Hepatocyte (in vitro differentiated cells): ENCODE results near the gene LCN12. TPM values are rescaled to one million over a fixed set of nuclear protein-coding genes. Genes with fewer than 3 reads are reported as not detected.

Experiments used
- DNase-seq: peaks from one replicate; pipeline ENCODE4 v3.0.0-alpha.2; 2016; ENCODE audit warnings: low spot score
- H2AFZ ChIP-seq: fragments of 200-600 bp; sonication (generic); 2 replicates; pipeline ENCODE4 v1.6.0; 2016; ENCODE audit warnings: antibody characterized with exemption, mild to moderate bottlenecking
- H3K27ac ChIP-seq: fragments of 200-600 bp; sonication (generic); 2 replicates; pipeline ENCODE4 v1.5.1; 2016; ENCODE audit warnings: mild to moderate bottlenecking
- H3K27me3 ChIP-seq: fragments of 200-600 bp; sonication (generic); 2 replicates; pipeline ENCODE4 v1.6.1; 2016
- H3K36me3 ChIP-seq: fragments of 200-600 bp; sonication (generic); replicated peaks from 2 replicates; pipeline ENCODE4 v1.5.1; 2016; ENCODE audit warnings: low read depth; ENCODE audit not compliant: insufficient read depth
- H3K4me1 ChIP-seq: fragments of 200-600 bp; sonication (generic); 2 replicates; pipeline ENCODE4 v1.5.1; 2016; ENCODE audit warnings: mild to moderate bottlenecking, moderate library complexity; ENCODE audit not compliant: insufficient read depth
- H3K4me2 ChIP-seq: fragments of 200-600 bp; sonication (generic); 2 replicates; pipeline ENCODE4 v1.6.0; 2016
- H3K4me3 ChIP-seq: fragments of 200-600 bp; sonication (generic); 2 replicates; pipeline ENCODE4 v1.5.1; 2016; ENCODE audit warnings: mild to moderate bottlenecking
- H3K79me2 ChIP-seq: fragments of 200-600 bp; sonication (generic); 2 replicates; pipeline ENCODE4 v1.6.0; 2017; ENCODE audit warnings: mild to moderate bottlenecking
- H3K9me2 ChIP-seq: fragments of 200-600 bp; sonication (generic); replicated peaks from 2 replicates; pipeline ENCODE4 v1.6.0; 2017; ENCODE audit warnings: mild to moderate bottlenecking; ENCODE audit not compliant: insufficient read depth
- H3K9me3 ChIP-seq: fragments of 200-600 bp; sonication (generic); 2 replicates; pipeline ENCODE4 v1.5.1; 2016; ENCODE audit warnings: low read depth, mild to moderate bottlenecking
- H4K20me1 ChIP-seq: fragments of 200-600 bp; sonication (generic); 2 replicates; pipeline ENCODE4 v1.6.0; 2016; ENCODE audit warnings: mild to moderate bottlenecking; ENCODE audit not compliant: insufficient read depth, poor library complexity, severe bottlenecking
- CTCF ChIP-seq: fragments of 200-600 bp; sonication (generic); IDR thresholded peaks from 2 replicates; pipeline ENCODE4 v1.5.1; 2016; ENCODE audit warnings: antibody characterized with exemption, mild to moderate bottlenecking; ENCODE audit not compliant: poor library complexity
- EZH2 ChIP-seq: fragments of 200-600 bp; sonication (generic); IDR thresholded peaks from 2 replicates; pipeline ENCODE4 v1.6.1; 2016; ENCODE audit warnings: antibody characterized with exemption, mild to moderate bottlenecking, borderline replicate concordance
- EZH2phosphoT487 ChIP-seq: fragments of 200-600 bp; sonication (generic); IDR thresholded peaks from one replicate; pipeline ENCODE4 v1.6.1; 2018; ENCODE audit warnings: antibody characterized with exemption, mild to moderate bottlenecking, low read depth, moderate library complexity; ENCODE audit not compliant: unreplicated experiment, severe bottlenecking
- WGBS: methylation state at CpG from one replicate; pipeline ENCODE4 v1.1.6; 2016; ENCODE audit warnings: low lambda C conversion rate; ENCODE audit errors: missing lambda C conversion rate; 5-methylcytosine and 5-hydroxymethylcytosine counted together
- polyA plus RNA-seq: library from polyadenylated mRNA; unstranded; fragments of >200 nt; fragmentation: Nextera tagmentation; extraction: Ambion mirVana; gene quantifications from 2 replicates; pipeline ENCODE4 v1.2.1, GENCODE V29; 2016
- total RNA-seq: library from RNA; depleted of rRNA; stranded (reverse); fragments of >200 nt; gene quantifications from 2 replicates; pipeline ENCODE4 v1.2.3, GENCODE V29; 2014

The LCN12 gene
- total and polyA plus RNA-seq, 2 experiments from 2014 or later: 4.1 to 27.4 TPM

DNA sequence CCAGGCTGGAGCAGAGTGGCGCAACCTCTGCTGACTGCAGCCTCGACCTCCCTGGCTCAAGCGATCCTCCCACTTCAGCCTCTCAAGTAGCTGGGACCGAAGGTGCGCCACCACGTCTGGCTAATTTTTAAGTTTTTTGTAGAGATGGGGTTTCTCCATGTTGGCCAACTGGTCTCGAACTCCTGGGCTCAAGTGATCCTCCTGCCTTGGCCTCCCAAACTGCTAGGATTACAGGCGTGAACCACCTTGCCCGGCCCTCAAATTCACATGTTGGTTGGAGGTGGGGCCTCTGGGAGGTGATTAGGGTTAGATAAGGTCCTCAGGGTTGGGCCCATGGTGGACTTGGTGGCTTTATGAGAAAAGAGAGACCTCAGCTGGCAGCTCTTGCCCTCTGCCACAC lies 10.1 kb downstream of the LCN12 start:
- Histone ChIP-seq H4K20me1 (no peaks in the 10 kb centered on the region), H3K27me3 (no peaks in the 10 kb centered on the region), H3K4me3 (no peak overlapping the region), H3K9me2 (no peaks in the 10 kb centered on the region), H2AFZ (no peak overlapping the region), H3K4me2 (no peak overlapping the region), H3K79me2 (no peaks in the 10 kb centered on the region), H3K4me1 (no peaks in the 10 kb centered on the region), H3K36me3 (no peaks in the 10 kb centered on the region), H3K9me3 (no peaks in the 10 kb centered on the region), H3K27ac (no peak overlapping the region)
- WGBS: 95% methylated on average over 9 of the region's 9 CpGs
- TF ChIP-seq CTCF (no peak), EZH2phosphoT487 (no peak), EZH2 (no peak)
- no peak for DNase-seq

GRCh38 chr9:136962701-136963248 lies 10.7 kb downstream of the LCN12 start:
- Histone ChIP-seq H4K20me1 (no peaks in the 10 kb centered on the region), H3K79me2 (no peaks in the 10 kb centered on the region), H3K9me3 (no peaks in the 10 kb centered on the region), H3K27me3 (no peaks in the 10 kb centered on the region), H3K36me3 (no peaks in the 10 kb centered on the region), H2AFZ (no peak overlapping the region), H3K4me1 (no peaks in the 10 kb centered on the region), H3K27ac (no peak overlapping the region), H3K9me2 (no peaks in the 10 kb centered on the region), H3K4me3 (no peak overlapping the region), H3K4me2 (no peak overlapping the region)
- WGBS: 84% methylated on average over 11 of the region's 11 CpGs
- no peak for DNase-seq
- no peak for TF ChIP-seq EZH2
- TF ChIP-seq CTCF: no peak
- TF ChIP-seq EZH2phosphoT487: no peak

GRCh38 chr9:136963341-136963740 lies 11.3 kb downstream of the LCN12 start:
- no peak overlapping the region for H3K4me2 ChIP-seq
- 86% methylated on average over 15 of the region's 15 CpGs for WGBS
- no peaks in the 10 kb centered on the region for H3K4me1 ChIP-seq

More at GRCh38 chr9:136963341-136963740, 11.3 kb downstream of the LCN12 start:
- no peak overlapping the region for H3K27ac ChIP-seq
- no peaks in the 10 kb centered on the region for H4K20me1 ChIP-seq
- H3K4me3 ChIP-seq: no peak overlapping the region
- H3K27me3 ChIP-seq: no peaks in the 10 kb centered on the region
- DNase-seq: no peak
- H3K9me3 ChIP-seq: no peaks in the 10 kb centered on the region
- no peaks in the 10 kb centered on the region for H3K79me2 ChIP-seq
- H3K9me2 ChIP-seq: no peaks in the 10 kb centered on the region
- H3K36me3 ChIP-seq: no peaks in the 10 kb centered on the region
- no peak for TF ChIP-seq CTCF
- no peak for TF ChIP-seq EZH2phosphoT487
- no peak for TF ChIP-seq EZH2
- H2AFZ ChIP-seq: no peak overlapping the region
